CD4-positive, alpha-beta T cell (primary cell): ENCODE measurements around the gene CMSS1. TPM values are rescaled to one million over a fixed set of nuclear protein-coding genes. Genes with fewer than 3 reads are reported as not detected.

ENCODE experiments used
- ATAC-seq: fragments of 200-7000 bp; cut with Tn5 transposase; one replicate; pipeline ENCODE4 v1.10.0; 2022; ENCODE audit warnings: mild to moderate bottlenecking; ENCODE audit not compliant: poor library complexity
- CTCF ChIA-PET: fragments of 350-600 bp; sonication (Branson Sonifier 250); formaldehyde crosslinking; loops from one replicate; lab custom pipeline; 2021; ENCODE audit warnings: antibody characterized with exemption, inconsistent platforms; lab: Charles Lee
- POLR2A ChIA-PET: fragments of 350-600 bp; sonication (Branson Sonifier 250); formaldehyde crosslinking; loops from one replicate; lab custom pipeline; 2021; ENCODE audit warnings: antibody characterized with exemption, inconsistent platforms; lab: Charles Lee
- DNase-seq, 14 experiments: peaks; one replicate each; pipeline ENCODE4 v3.0.0-alpha.2; 2013 to 2020; ENCODE audit warnings: mixed read lengths in 2 of 14
- H3K27ac ChIP-seq, 2 donors: one replicate each; pipeline versions ENCODE4 v1.5.1 to v1.7.0; 2013; ENCODE audit warnings: low read length in 2 of 2, low read depth in 1 of 2, mild to moderate bottlenecking in 1 of 2
- H3K27me3 ChIP-seq, 2 experiments: 1 replicate in 1 of 2; 2 replicates in 1 of 2; pipeline versions ENCODE4 v1.6.1 to v1.7.0; 2013; ENCODE audit warnings: low read length in 2 of 2, control low read depth in 1 of 2, mild to moderate bottlenecking in 1 of 2, moderate library complexity in 1 of 2; ENCODE audit not compliant: insufficient read depth in 2 of 2, control insufficient read depth in 1 of 2
- H3K36me3 ChIP-seq: one replicate; pipeline ENCODE4 v1.6.1; 2013; ENCODE audit warnings: low read length, control low read depth; ENCODE audit not compliant: insufficient read depth
- H3K4me1 ChIP-seq: one replicate; pipeline ENCODE4 v1.6.1; 2013; ENCODE audit warnings: low read length, control low read depth; ENCODE audit not compliant: insufficient read depth
- H3K4me3 ChIP-seq: one replicate; pipeline ENCODE4 v1.5.1; 2013; ENCODE audit warnings: mild to moderate bottlenecking, low read length, moderate library complexity
- H3K9me3 ChIP-seq, 2 experiments: 1 replicate in 1 of 2; 2 replicates in 1 of 2; pipeline versions ENCODE4 v1.6.1 to v1.7.0; 2013; ENCODE audit warnings: low read length in 2 of 2, mild to moderate bottlenecking in 2 of 2, control low read depth in 1 of 2, moderate library complexity in 1 of 2; ENCODE audit not compliant: control insufficient read depth in 1 of 2, insufficient read depth in 1 of 2
- H3K27ac Mint-ChIP-seq: one replicate; pipeline ENCODE4 v1.8.0; 2020; ENCODE audit warnings: mixed read lengths
- H3K27me3 Mint-ChIP-seq: one replicate; pipeline ENCODE4 v1.8.0; 2021; ENCODE audit warnings: mixed read lengths
- H3K36me3 Mint-ChIP-seq: one replicate; pipeline ENCODE4 v1.8.0; 2021; ENCODE audit warnings: low read depth, mixed read lengths
- H3K4me1 Mint-ChIP-seq: one replicate; pipeline ENCODE4 v1.8.0; 2021; ENCODE audit warnings: low read depth, mixed read lengths
- H3K4me3 Mint-ChIP-seq: one replicate; pipeline ENCODE4 v1.8.0; 2020; ENCODE audit warnings: mild to moderate bottlenecking, mixed read lengths
- H3K9me3 Mint-ChIP-seq: one replicate; pipeline ENCODE4 v1.8.0; 2020; ENCODE audit warnings: mixed read lengths
- CTCF ChIP-seq: fragments of 200-600 bp; IDR thresholded peaks from one replicate; pipeline ENCODE4 v1.8.0; 2022; ENCODE audit warnings: antibody characterized with exemption, mild to moderate bottlenecking
- intact Hi-C, 2 experiments: fragments of 100-400 bp; cut with DNase I in 1 of 2; cut with micrococcal nuclease in 1 of 2; formaldehyde crosslinking; loops; one replicate each; pipeline versions ENCODE4 v1.15.1 to v1.9.0; 2023 to 2025; cut with DNase I, micrococcal nuclease
- total RNA-seq, 174 experiments: library from RNA in 2 of 174; stranded (reverse) in 2 of 174; gene quantifications; one replicate each; pipeline ENCODE4 v1.2.3 and lab custom pipeline; 2021 to 2026

CMSS1 gene
- total RNA-seq, 2 experiments from 2014 or later, result 12.2 TPM

- H3K9me3 Mint-ChIP-seq, result no peaks in the 10 kb centered on the region
- H3K4me3 Mint-ChIP-seq, result no peak overlapping the region
- TF ChIP-seq CTCF, result no peak
- no peaks in the 10 kb centered on the region for H3K9me3 ChIP-seq
- CTCF ChIA-PET, result interaction anchor here (0.9 kb wide), 1 partner anchor 8 kb away, joined by 4 read pairs; no protein-coding TSS in a partner anchor
- no peak overlapping the region for H3K4me3 ChIP-seq
- H3K36me3 ChIP-seq, result no peaks in the 10 kb centered on the region
- peaks cover 15% of the 10 kb centered on the region for H3K36me3 Mint-ChIP-seq
- H3K4me1 ChIP-seq, result no peaks in the 10 kb centered on the region
- H3K27me3 Mint-ChIP-seq, result no peaks in the 10 kb centered on the region
- no peak overlapping the region for H3K27ac ChIP-seq
- H3K27me3 ChIP-seq, result no peaks in the 10 kb centered on the region
- H3K27ac Mint-ChIP-seq, result no peak overlapping the region
- intact Hi-C loops, result no loop called here
- POLR2A ChIA-PET, result no interaction called here
- H3K4me1 Mint-ChIP-seq, result no peaks in the 10 kb centered on the region
- DNase-seq (no peak), ATAC-seq (no peak)
Observed at GRCh38 chr3:100020876-100021644, 203.4 kb downstream of the CMSS1 start.

- ATAC-seq, result no peak
Observed at GRCh38 chr3:100022506-100022905, 204.8 kb downstream of the CMSS1 start.

GRCh38 chr3:100023150-100023549 lies 205.5 kb downstream of the CMSS1 start:
- Histone ChIP-seq H3K4me1 (no peaks in the 10 kb centered on the region), H3K27ac (no peak overlapping the region), H3K36me3 (no peaks in the 10 kb centered on the region), H3K27me3 (no peaks in the 10 kb centered on the region), H3K4me3 (no peak overlapping the region), H3K9me3 (no peaks in the 10 kb centered on the region)
- Mint-ChIP-seq H3K36me3 (peaks cover 6% of the 10 kb centered on the region), H3K9me3 (no peaks in the 10 kb centered on the region), H3K27me3 (no peaks in the 10 kb centered on the region), H3K4me1 (no peaks in the 10 kb centered on the region), H3K27ac (no peak overlapping the region), H3K4me3 (no peak overlapping the region)
- intact Hi-C loops, result no loop called here
- ATAC-seq (no peak), DNase-seq (no peak)
- TF ChIP-seq CTCF, result no peak
- POLR2A ChIA-PET, result no interaction called here
- CTCF ChIA-PET, result no interaction called here

More at GRCh38 chr3:100022506-100022905, 204.8 kb downstream of the CMSS1 start:
- Mint-ChIP-seq H3K36me3 (peaks cover 7% of the 10 kb centered on the region), H3K9me3 (no peaks in the 10 kb centered on the region), H3K27ac (no peak overlapping the region), H3K4me3 (no peak overlapping the region), H3K27me3 (no peaks in the 10 kb centered on the region), H3K4me1 (no peaks in the 10 kb centered on the region)
- Histone ChIP-seq H3K4me3 (no peak overlapping the region), H3K27ac (no peak overlapping the region), H3K27me3 (no peaks in the 10 kb centered on the region), H3K9me3 (no peaks in the 10 kb centered on the region), H3K36me3 (no peaks in the 10 kb centered on the region), H3K4me1 (no peaks in the 10 kb centered on the region)
- intact Hi-C loops, result no loop called here
- no peak for DNase-seq
- POLR2A ChIA-PET, result no interaction called here
- CTCF ChIA-PET, result no interaction called here
- no peak for TF ChIP-seq CTCF
